Measurements from ENCODE around the gene C5orf24.

Gene C5orf24

GRCh38 chr5:134887593-134888159 lies 41.9 kb downstream of the C5orf24 start:
- Histone ChIP-seq H3K9me3 (ENCODE audit: control insufficient read depth, insufficient read depth, low read length) (no peaks in the 10 kb centered on the region), H3K27me3 (ENCODE audit: control insufficient read depth, insufficient read depth, low read length) (no peaks in the 10 kb centered on the region), H3K9ac (ENCODE audit: low read depth, low read length) (no peak overlapping the region), H3K27ac (ENCODE audit: low read depth, low read length) (no peak overlapping the region), H3K4me3 (ENCODE audit: low read depth, low read length) (no peak overlapping the region), H3K36me3 (ENCODE audit: control insufficient read depth, insufficient read depth, low read length) (0 out of 2 replicates have a peak, but pooled peaks cover 3% of the 10 kb centered on the region), H3K4me1 (ENCODE audit: control insufficient read depth, insufficient read depth, low read length) (no peaks in the 10 kb centered on the region)

GRCh38 chr5:134889335-134889734 lies 43.6 kb downstream of the C5orf24 start:
- no peak overlapping the region for H3K9ac ChIP-seq (ENCODE audit: low read depth, low read length)
- 0 out of 2 replicates have a peak, but pooled peaks cover 3% of the 10 kb centered on the region for H3K36me3 ChIP-seq (ENCODE audit: control insufficient read depth, insufficient read depth, low read length)

GRCh38 chr5:134891473-134891872 lies 45.7 kb downstream of the C5orf24 start:
- 0 out of 2 replicates have a peak, but pooled peaks cover 3% of the 10 kb centered on the region for H3K4me1 ChIP-seq (ENCODE audit: control insufficient read depth, insufficient read depth, low read length)
- H3K27ac ChIP-seq (ENCODE audit: low read depth, low read length), result no peak overlapping the region
- H3K9ac ChIP-seq (ENCODE audit: low read depth, low read length), result no peak overlapping the region
- 0 out of 2 replicates have a peak, but pooled peaks cover 3% of the 10 kb centered on the region for H3K36me3 ChIP-seq (ENCODE audit: control insufficient read depth, insufficient read depth, low read length)
- no peak overlapping the region for H3K4me3 ChIP-seq (ENCODE audit: low read depth, low read length)
- H3K27me3 ChIP-seq (ENCODE audit: control insufficient read depth, insufficient read depth, low read length), result no peaks in the 10 kb centered on the region
- H3K9me3 ChIP-seq (ENCODE audit: control insufficient read depth, insufficient read depth, low read length), result no peaks in the 10 kb centered on the region

More at GRCh38 chr5:134889335-134889734, 43.6 kb downstream of the C5orf24 start:
- Histone ChIP-seq H3K27ac (ENCODE audit: low read depth, low read length) (no peak overlapping the region), H3K27me3 (ENCODE audit: control insufficient read depth, insufficient read depth, low read length) (no peaks in the 10 kb centered on the region), H3K9me3 (ENCODE audit: control insufficient read depth, insufficient read depth, low read length) (no peaks in the 10 kb centered on the region), H3K4me3 (ENCODE audit: low read depth, low read length) (no peak overlapping the region), H3K4me1 (ENCODE audit: control insufficient read depth, insufficient read depth, low read length) (0 out of 2 replicates have a peak, but pooled peaks cover 3% of the 10 kb centered on the region)

- Histone ChIP-seq H3K9me3 (ENCODE audit: control insufficient read depth, insufficient read depth, low read length) (no peaks in the 10 kb centered on the region), H3K27ac (ENCODE audit: low read depth, low read length) (no peak overlapping the region), H3K4me1 (ENCODE audit: control insufficient read depth, insufficient read depth, low read length) (0 out of 2 replicates have a peak, but pooled peaks cover 3% of the 10 kb centered on the region), H3K36me3 (ENCODE audit: control insufficient read depth, insufficient read depth, low read length) (0 out of 2 replicates have a peak, but pooled peaks cover 3% of the 10 kb centered on the region), H3K9ac (ENCODE audit: low read depth, low read length) (no peak overlapping the region), H3K27me3 (ENCODE audit: control insufficient read depth, insufficient read depth, low read length) (no peaks in the 10 kb centered on the region), H3K4me3 (ENCODE audit: low read depth, low read length) (no peak overlapping the region)
Observed at GRCh38 chr5:134892282-134892681, 46.5 kb downstream of the C5orf24 start.

- no peak overlapping the region for H3K4me3 ChIP-seq (ENCODE audit: low read depth, low read length)
- peaks cover 8% of the 10 kb centered on the region; the same call in 1 of the 2 replicates for H3K36me3 ChIP-seq (ENCODE audit: control insufficient read depth, insufficient read depth, low read length)
- H3K27me3 ChIP-seq (ENCODE audit: control insufficient read depth, insufficient read depth, low read length), result no peaks in the 10 kb centered on the region
- no peak overlapping the region for H3K9ac ChIP-seq (ENCODE audit: low read depth, low read length)
- no peak overlapping the region for H3K27ac ChIP-seq (ENCODE audit: low read depth, low read length)
- 0 out of 2 replicates have a peak, but pooled peaks cover 3% of the 10 kb centered on the region for H3K4me1 ChIP-seq (ENCODE audit: control insufficient read depth, insufficient read depth, low read length)
- H3K9me3 ChIP-seq (ENCODE audit: control insufficient read depth, insufficient read depth, low read length), result no peaks in the 10 kb centered on the region
Observed at GRCh38 chr5:134892926-134893325, 47.2 kb downstream of the C5orf24 start.

- H3K4me1 ChIP-seq (ENCODE audit: control insufficient read depth, insufficient read depth, low read length), result 0 out of 2 replicates have a peak, but pooled peaks cover 3% of the 10 kb centered on the region
- no peak overlapping the region for H3K27ac ChIP-seq (ENCODE audit: low read depth, low read length)
Observed at GRCh38 chr5:134893748-134894505, 48.2 kb downstream of the C5orf24 start.

GRCh38 chr5:134902071-134902801 lies 56.5 kb downstream of the C5orf24 start:
- no peak overlapping the region for H3K27ac ChIP-seq (ENCODE audit: low read depth, low read length)
- H3K4me3 ChIP-seq (ENCODE audit: low read depth, low read length), result no peak overlapping the region
- H3K27me3 ChIP-seq (ENCODE audit: control insufficient read depth, insufficient read depth, low read length), result no peaks in the 10 kb centered on the region
- no peaks in the 10 kb centered on the region for H3K9me3 ChIP-seq (ENCODE audit: control insufficient read depth, insufficient read depth, low read length)
- no peak overlapping the region for H3K9ac ChIP-seq (ENCODE audit: low read depth, low read length)
- peaks cover 16% of the 10 kb centered on the region for H3K36me3 ChIP-seq (ENCODE audit: control insufficient read depth, insufficient read depth, low read length)
- no peaks in the 10 kb centered on the region; the same call in 1 of the 2 replicates for H3K4me1 ChIP-seq (ENCODE audit: control insufficient read depth, insufficient read depth, low read length)

More at GRCh38 chr5:134893748-134894505, 48.2 kb downstream of the C5orf24 start:
- H3K27me3 ChIP-seq (ENCODE audit: control insufficient read depth, insufficient read depth, low read length), result no peaks in the 10 kb centered on the region
- H3K9me3 ChIP-seq (ENCODE audit: control insufficient read depth, insufficient read depth, low read length), result no peaks in the 10 kb centered on the region
- H3K9ac ChIP-seq (ENCODE audit: low read depth, low read length), result no peak overlapping the region
- H3K36me3 ChIP-seq (ENCODE audit: control insufficient read depth, insufficient read depth, low read length), result peaks cover 7% of the 10 kb centered on the region; the same call in 1 of the 2 replicates
- no peak overlapping the region for H3K4me3 ChIP-seq (ENCODE audit: low read depth, low read length)

GRCh38 chr5:134904610-134905245 lies 59.0 kb downstream of the C5orf24 start, which contains the start of gene PCBD2:
Gene PCBD2, plus strand, starts transcription at chr5:134905131. Its CDS starts 9 bp downstream, at chr5:134905140.
- Histone ChIP-seq H3K9ac (ENCODE audit: low read depth, low read length) (peak within 1 kb of the TSS; percentile 98), H3K27ac (ENCODE audit: low read depth, low read length) (peak within 1 kb of the TSS; percentile 95), H3K27me3 (ENCODE audit: control insufficient read depth, insufficient read depth, low read length) (no peaks in the 10 kb centered on the region), H3K4me1 (ENCODE audit: control insufficient read depth, insufficient read depth, low read length) (no peaks in the 10 kb centered on the region; the same call in 1 of the 2 replicates), H3K4me3 (ENCODE audit: low read depth, low read length) (peak within 1 kb of the TSS; percentile 100), H3K36me3 (ENCODE audit: control insufficient read depth, insufficient read depth, low read length) (peaks cover 8% of the 10 kb centered on the region), H3K9me3 (ENCODE audit: control insufficient read depth, insufficient read depth, low read length) (no peaks in the 10 kb centered on the region)

- Histone ChIP-seq H3K9me3 (ENCODE audit: control insufficient read depth, insufficient read depth, low read length) (no peaks in the 10 kb centered on the region), H3K27ac (ENCODE audit: low read depth, low read length) (peak overlapping the region; percentile 95), H3K36me3 (ENCODE audit: control insufficient read depth, insufficient read depth, low read length) (peaks cover 10% of the 10 kb centered on the region), H3K4me1 (ENCODE audit: control insufficient read depth, insufficient read depth, low read length) (no peaks in the 10 kb centered on the region; the same call in 1 of the 2 replicates), H3K4me3 (ENCODE audit: low read depth, low read length) (peak overlapping the region; percentile 100), H3K9ac (ENCODE audit: low read depth, low read length) (peak overlapping the region; percentile 98), H3K27me3 (ENCODE audit: control insufficient read depth, insufficient read depth, low read length) (no peaks in the 10 kb centered on the region)
Observed at GRCh38 chr5:134905246-134905996, 59.7 kb downstream of the C5orf24 start.

- H3K9ac ChIP-seq (ENCODE audit: low read depth, low read length), result no peak overlapping the region
- H3K4me3 ChIP-seq (ENCODE audit: low read depth, low read length), result no peak overlapping the region
- no peak overlapping the region for H3K27ac ChIP-seq (ENCODE audit: low read depth, low read length)
- no peaks in the 10 kb centered on the region; the same call in 1 of the 2 replicates for H3K4me1 ChIP-seq (ENCODE audit: control insufficient read depth, insufficient read depth, low read length)
- H3K27me3 ChIP-seq (ENCODE audit: control insufficient read depth, insufficient read depth, low read length), result no peaks in the 10 kb centered on the region
- H3K9me3 ChIP-seq (ENCODE audit: control insufficient read depth, insufficient read depth, low read length), result no peaks in the 10 kb centered on the region
- H3K36me3 ChIP-seq (ENCODE audit: control insufficient read depth, insufficient read depth, low read length), result peaks cover 24% of the 10 kb centered on the region
Observed at GRCh38 chr5:134906811-134907210, 61.0 kb downstream of the C5orf24 start.

All from HUES48 (cell line).